HG03442 (cell line): ENCODE measurements around the gene IL17A.

Experiments used
- ATAC-seq: cut with Tn5 transposase; IDR thresholded peaks from one replicate; pipeline ENCODE4 v1.9.1; 2021; ENCODE audit warnings: mild to moderate bottlenecking, moderate library complexity; ENCODE audit not compliant: unreplicated experiment

IL17A gene

GRCh38 chr6:52186075-52186474, at the start of gene IL17A:
Gene IL17A, plus strand, starts transcription at chr6:52186375. Its CDS starts 57 bp downstream, at chr6:52186432.
- no peak for ATAC-seq

GRCh38 chr6:52136934-52137467, 49.2 kb upstream of the IL17A start:
- no peak for ATAC-seq

GRCh38 chr6:52138284-52138683, 47.9 kb upstream of the IL17A start:
- ATAC-seq: no peak

- ATAC-seq: no peak
Observed at GRCh38 chr6:52139985-52140680, 46.0 kb upstream of the IL17A start.

- ATAC-seq: no peak
Observed at GRCh38 chr6:52141596-52141995, 44.6 kb upstream of the IL17A start.

GRCh38 chr6:52142556-52142955, 43.6 kb upstream of the IL17A start:
- ATAC-seq: no peak

GRCh38 chr6:52143551-52143950, 42.6 kb upstream of the IL17A start:
- no peak for ATAC-seq

- no peak for ATAC-seq
Observed at GRCh38 chr6:52144196-52145076, 41.7 kb upstream of the IL17A start.

GRCh38 chr6:52146851-52147445, 39.2 kb upstream of the IL17A start:
- ATAC-seq: no peak

GRCh38 chr6:52149076-52149475, 37.1 kb upstream of the IL17A start:
- no peak for ATAC-seq

GRCh38 chr6:52149949-52150348, 36.2 kb upstream of the IL17A start:
- ATAC-seq: no peak

GRCh38 chr6:52152070-52152423, 34.1 kb upstream of the IL17A start:
- no peak for ATAC-seq

- no peak for ATAC-seq
Observed at GRCh38 chr6:52152711-52153160, 33.4 kb upstream of the IL17A start.

- no peak for ATAC-seq
Observed at GRCh38 chr6:52154381-52154780, 31.8 kb upstream of the IL17A start.

- peak; percentile 83 for ATAC-seq
Observed at GRCh38 chr6:52155791-52156576, 30.2 kb upstream of the IL17A start.

- ATAC-seq: peak; percentile 69
Observed at GRCh38 chr6:52157301-52157941, 28.8 kb upstream of the IL17A start.

- ATAC-seq: no peak
Observed at GRCh38 chr6:52160472-52161104, 25.6 kb upstream of the IL17A start.

- ATAC-seq: peak; percentile 38
Observed at GRCh38 chr6:52161689-52162438, 24.3 kb upstream of the IL17A start.
